ENCODE data around the gene DYNLT1. TPM values are rescaled to one million over a fixed set of nuclear protein-coding genes. Genes with fewer than 3 reads are reported as not detected.
"Not testable (repeated sequence)": the region's sequence is repeated elsewhere in the genome, so short reads cannot be mapped to it uniquely, and the experiment has no call there.

The DYNLT1 gene
- total and polyA plus RNA-seq, 5 donors, result 97.7 to 148 (median 110) TPM

DNA sequence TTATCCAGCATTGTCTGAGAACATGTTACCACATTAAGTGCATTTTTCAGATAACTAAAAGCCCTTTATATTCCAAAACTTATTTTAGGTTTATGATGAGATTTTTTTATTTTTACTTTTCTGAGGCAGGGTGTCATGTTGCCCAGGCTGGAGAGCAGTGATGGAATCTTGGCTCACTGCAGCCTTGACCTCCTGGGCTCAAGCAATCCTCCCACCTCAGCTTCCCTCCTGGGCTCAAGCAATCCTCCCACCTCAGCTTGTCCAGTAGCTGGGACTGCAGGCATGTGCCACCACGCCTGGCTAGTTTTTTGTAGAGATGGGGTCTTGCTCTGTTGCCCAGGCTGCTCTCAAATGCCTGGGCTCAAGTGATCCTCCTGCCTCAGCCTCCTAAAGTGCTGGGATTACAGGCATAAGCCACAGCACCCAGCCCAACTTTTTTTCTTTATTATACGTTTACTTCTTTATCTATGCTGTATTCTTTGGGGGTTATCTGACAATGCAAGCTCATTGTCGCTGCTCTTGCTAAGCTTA, 6.2 kb downstream of the DYNLT1 start:
- peaks cover 13% of the 10 kb centered on the region for H3K4me1 ChIP-seq (ENCODE audit: control insufficient read depth, insufficient read depth, low read length)

DNA sequence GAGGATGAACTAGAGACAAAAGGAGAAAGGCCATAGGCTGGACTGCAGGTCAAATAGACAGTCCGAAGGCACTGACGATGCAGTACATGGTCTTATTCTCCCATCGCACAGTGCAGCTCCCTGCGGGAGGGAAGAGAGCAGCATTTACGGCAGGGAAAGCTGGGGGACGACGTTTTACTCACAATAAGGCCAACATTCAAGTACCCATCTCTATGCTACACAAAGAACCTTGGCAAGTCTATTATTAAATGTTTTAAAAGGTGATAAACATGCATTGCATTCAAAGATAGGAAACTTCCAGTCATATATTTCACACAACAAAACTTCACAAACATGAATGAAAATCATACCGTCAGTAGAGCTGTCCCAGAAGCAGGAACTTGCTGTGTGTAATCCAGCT, 7.8 kb downstream of the DYNLT1 start:
- Histone ChIP-seq H3K4me1 (ENCODE audit: control insufficient read depth, insufficient read depth, low read length) (peaks cover 15% of the 10 kb centered on the region), H3K27me3 (ENCODE audit: control insufficient read depth, insufficient read depth) (no peaks in the 10 kb centered on the region), H3K9me3 (ENCODE audit: control insufficient read depth, low read length) (no peaks in the 10 kb centered on the region), H3K4me3 (ENCODE audit: low read length) (no peak overlapping the region), H3K27ac (ENCODE audit: low read length) (no peak overlapping the region)
- DNase-seq (no peak), ATAC-seq (no peak)
- intact Hi-C loops (cut with DNase I), result no loop called here
- WGBS, result 94% methylated on average over 8 of the region's 8 CpGs

More for the DNA sequence above, 6.2 kb downstream of the DYNLT1 start:
- DNase-seq (no peak), ATAC-seq (no peak)
- Histone ChIP-seq H3K9me3 (ENCODE audit: control insufficient read depth, low read length) (no peaks in the 10 kb centered on the region), H3K4me3 (ENCODE audit: low read length) (no peak overlapping the region), H3K27ac (ENCODE audit: low read length) (peak overlapping the region; percentile 64), H3K27me3 (ENCODE audit: control insufficient read depth, insufficient read depth) (no peaks in the 10 kb centered on the region)
- 50% methylated on average over 3 of the region's 3 CpGs for WGBS
- intact Hi-C loops (cut with DNase I), result no loop called here

DNA sequence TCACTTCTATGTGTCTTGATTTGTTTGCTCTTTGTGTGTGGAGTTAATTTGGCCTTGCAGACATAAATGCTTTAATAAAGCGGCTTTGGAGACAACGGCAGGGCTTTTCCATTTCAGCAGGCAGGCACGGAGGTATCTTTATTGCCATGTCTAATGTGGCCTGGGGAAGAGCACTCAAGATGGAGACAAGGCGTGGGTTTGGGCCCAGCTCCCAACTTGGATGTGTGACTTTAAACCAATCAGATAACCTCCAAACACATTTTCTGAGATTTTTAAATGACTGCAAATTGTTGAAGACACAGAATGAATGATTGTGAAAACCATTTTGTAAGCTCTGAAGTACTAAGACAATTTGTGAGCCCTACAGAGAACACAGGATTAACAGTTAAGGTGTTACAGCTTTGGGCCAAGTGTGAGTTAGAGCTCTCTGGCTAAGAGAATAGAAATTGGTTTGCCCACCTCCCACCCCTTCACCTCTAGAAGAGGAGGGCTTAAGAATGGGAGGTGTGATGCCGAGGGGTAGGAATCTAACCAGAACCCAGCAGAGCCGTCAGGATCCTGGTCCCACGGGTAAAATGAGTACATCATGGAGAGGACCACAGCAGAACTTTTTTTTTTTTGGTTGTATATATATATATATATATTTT, 9.0 kb downstream of the DYNLT1 start:
- H3K4me1 ChIP-seq (ENCODE audit: control insufficient read depth, insufficient read depth, low read length), result peaks cover 24% of the 10 kb centered on the region
- no peaks in the 10 kb centered on the region for H3K9me3 ChIP-seq (ENCODE audit: control insufficient read depth, low read length)
- H3K27me3 ChIP-seq (ENCODE audit: control insufficient read depth, insufficient read depth), result no peaks in the 10 kb centered on the region
- 86% methylated on average over 7 of the region's 7 CpGs for WGBS
- H3K27ac ChIP-seq (ENCODE audit: low read length), result no peak overlapping the region
- DNase-seq, result no peak
- no peak for ATAC-seq
- intact Hi-C loops (cut with DNase I), result no loop called here
- no peak overlapping the region for H3K4me3 ChIP-seq (ENCODE audit: low read length)

DNA sequence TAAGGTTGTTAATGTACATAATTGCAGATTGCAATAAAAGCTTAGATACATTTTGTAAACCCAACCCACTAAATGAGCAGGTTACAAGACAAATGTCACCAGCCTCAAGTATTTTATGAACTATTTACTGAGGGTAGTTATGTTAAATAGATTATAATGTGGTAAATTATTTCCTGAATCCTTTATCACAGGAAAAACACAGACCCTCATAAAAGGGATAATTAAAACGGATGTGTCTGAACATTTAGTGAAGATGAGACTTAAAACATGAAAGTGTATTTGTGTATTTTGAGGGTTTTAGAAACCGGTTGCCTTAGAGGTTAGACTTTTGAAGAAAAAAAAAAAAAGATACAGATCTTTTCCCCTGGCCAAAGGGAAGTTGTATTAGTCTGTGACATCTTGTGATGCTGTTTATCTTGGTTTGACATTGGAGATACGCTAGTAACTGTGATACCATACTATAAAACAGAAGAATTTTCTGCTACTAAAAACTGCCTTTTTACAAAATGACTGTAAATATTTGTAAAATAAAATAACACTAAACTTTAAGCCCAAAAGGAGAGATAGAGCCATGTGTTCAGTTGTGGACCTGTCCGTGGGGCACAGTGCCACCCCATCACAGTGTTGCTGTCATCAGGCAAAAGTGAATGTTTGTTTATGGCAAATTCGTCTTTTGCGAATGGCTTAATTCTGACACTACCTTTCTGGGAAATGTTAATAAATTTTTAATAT, 9.7 kb downstream of the DYNLT1 start:
- Histone ChIP-seq H3K9me3 (ENCODE audit: control insufficient read depth, low read length) (no peaks in the 10 kb centered on the region), H3K4me3 (ENCODE audit: low read length) (no peak overlapping the region), H3K27me3 (ENCODE audit: control insufficient read depth, insufficient read depth) (no peaks in the 10 kb centered on the region), H3K27ac (ENCODE audit: low read length) (no peak overlapping the region), H3K4me1 (ENCODE audit: control insufficient read depth, insufficient read depth, low read length) (peaks cover 21% of the 10 kb centered on the region)
- DNase-seq (no peak), ATAC-seq (no peak)
- intact Hi-C loops (cut with DNase I), result no loop called here
- 69% methylated on average over 6 of the region's 6 CpGs for WGBS

DNA sequence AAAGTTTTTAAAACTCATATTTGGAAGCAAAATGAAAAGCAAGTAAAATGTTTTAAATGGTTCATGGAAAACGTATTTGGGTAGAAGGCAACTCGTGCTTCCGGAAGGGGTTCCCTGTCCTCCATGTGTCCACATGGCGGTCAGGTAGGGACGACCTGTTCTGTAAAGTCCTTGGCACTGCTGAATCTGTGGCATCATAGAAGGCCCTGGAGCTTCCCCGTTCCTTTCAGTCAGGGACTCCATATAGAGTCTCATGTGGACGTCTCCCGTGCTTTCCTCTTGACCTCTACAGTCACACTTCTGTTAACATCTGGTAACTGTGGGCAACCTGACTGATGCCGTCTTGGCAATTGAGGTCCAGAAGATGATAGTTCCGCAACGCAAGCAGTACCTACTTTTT, 11.4 kb downstream of the DYNLT1 start:
- ATAC-seq (no peak), DNase-seq (no peak)
- no peaks in the 10 kb centered on the region for H3K9me3 ChIP-seq (ENCODE audit: control insufficient read depth, low read length)
- WGBS, result 91% methylated on average over 11 of the region's 11 CpGs
- H3K27me3 ChIP-seq (ENCODE audit: control insufficient read depth, insufficient read depth), result no peaks in the 10 kb centered on the region
- intact Hi-C loops (cut with DNase I), result no loop called here
- peak overlapping the region; percentile 23 for H3K27ac ChIP-seq (ENCODE audit: low read length)
- no peak overlapping the region for H3K4me3 ChIP-seq (ENCODE audit: low read length)
- H3K4me1 ChIP-seq (ENCODE audit: control insufficient read depth, insufficient read depth, low read length), result peaks cover 14% of the 10 kb centered on the region

DNA sequence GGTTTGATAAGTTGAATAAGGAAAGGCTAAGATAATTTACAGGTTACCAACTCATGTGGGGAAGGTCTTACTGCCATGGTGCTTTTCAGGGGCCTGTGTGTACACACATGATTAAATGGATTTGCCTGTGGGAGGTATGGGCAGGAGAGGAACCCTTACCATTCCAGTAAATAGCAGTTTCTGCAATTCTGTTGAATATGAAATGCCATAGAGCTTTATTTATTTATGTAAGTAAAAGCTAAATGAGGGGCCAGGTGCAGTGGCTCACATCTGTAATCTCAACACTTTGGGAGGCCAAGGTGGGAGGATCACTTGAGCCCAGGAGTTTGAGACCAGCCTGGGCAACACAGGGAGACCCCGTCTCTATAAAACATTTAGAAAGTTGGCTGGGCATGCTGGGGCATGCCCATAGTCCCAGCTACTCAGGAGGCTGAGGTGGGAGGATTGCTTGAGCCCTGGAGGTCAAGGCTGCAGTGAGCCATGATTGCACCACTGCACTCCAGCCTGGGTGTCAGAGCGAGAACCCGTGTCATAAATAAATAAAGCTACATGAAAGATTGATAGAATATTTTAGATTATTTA, 11.9 kb downstream of the DYNLT1 start:
- intact Hi-C loops (cut with DNase I); ATAC-seq; H3K4me3 ChIP-seq (ENCODE audit: low read length); H3K27me3 ChIP-seq (ENCODE audit: control insufficient read depth, insufficient read depth); H3K9me3 ChIP-seq (ENCODE audit: control insufficient read depth, low read length); DNase-seq: not testable (repeated sequence)
- WGBS, result 93% methylated on average over 3 of the region's 3 CpGs
- Histone ChIP-seq H3K27ac (ENCODE audit: low read length) (peak overlapping the region; percentile 93), H3K4me1 (ENCODE audit: control insufficient read depth, insufficient read depth, low read length) (peaks cover 14% of the 10 kb centered on the region)

DNA sequence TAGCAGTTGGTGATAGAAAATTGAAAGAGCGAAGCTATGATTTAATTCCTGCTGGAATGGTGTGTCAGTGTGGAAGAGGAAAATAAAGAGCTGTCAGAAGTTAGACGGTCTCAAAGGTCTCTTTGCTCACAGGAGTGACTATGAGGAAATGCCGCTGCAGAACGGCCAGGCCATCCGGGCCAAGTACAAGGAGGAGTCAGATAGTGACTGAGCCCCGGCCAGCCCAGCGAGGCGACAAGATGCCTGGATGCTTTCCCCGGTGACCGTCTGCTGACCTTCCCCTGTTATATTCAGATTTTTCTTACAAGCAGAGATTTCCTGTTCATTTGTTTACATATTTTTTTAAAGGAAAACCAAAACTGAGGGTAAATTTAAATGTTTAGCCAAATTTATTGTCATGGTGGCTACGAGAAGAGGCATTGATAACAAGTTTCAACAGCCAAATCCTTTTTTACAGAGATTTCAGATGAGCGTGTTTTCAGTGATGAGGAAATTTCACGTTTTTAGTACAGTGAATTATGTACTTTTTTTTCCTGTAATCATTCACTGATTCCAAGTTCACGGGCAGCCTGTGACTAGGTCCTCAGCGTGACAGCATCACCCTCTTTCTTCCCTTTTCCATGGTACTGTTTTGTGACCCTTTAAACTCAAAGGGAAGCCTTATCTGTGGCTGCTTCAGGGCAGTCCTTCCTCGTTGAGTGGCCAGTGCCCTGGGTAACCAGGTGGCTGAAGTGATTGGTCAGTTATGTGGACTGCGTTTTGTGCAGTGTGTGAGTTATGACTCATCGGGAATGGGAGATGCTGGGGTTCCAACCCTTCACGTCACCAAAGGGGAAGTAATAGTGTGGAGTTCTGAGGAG, 12.6 kb downstream of the DYNLT1 start:
- H3K27me3 ChIP-seq (ENCODE audit: control insufficient read depth, insufficient read depth), result no peaks in the 10 kb centered on the region
- peak overlapping the region; percentile 93 for H3K27ac ChIP-seq (ENCODE audit: low read length)
- 17% methylated on average over 19 of the region's 19 CpGs for WGBS
- H3K4me3 ChIP-seq (ENCODE audit: low read length), result no peak overlapping the region
- H3K4me1 ChIP-seq (ENCODE audit: control insufficient read depth, insufficient read depth, low read length), result peaks cover 14% of the 10 kb centered on the region
- ATAC-seq, result peak; percentile 92 to 93
- DNase-seq, result peak; percentile 90 to 95 (median 93)
- intact Hi-C loops (cut with DNase I), result no loop called here
- no peaks in the 10 kb centered on the region for H3K9me3 ChIP-seq (ENCODE audit: control insufficient read depth, low read length)

DNA sequence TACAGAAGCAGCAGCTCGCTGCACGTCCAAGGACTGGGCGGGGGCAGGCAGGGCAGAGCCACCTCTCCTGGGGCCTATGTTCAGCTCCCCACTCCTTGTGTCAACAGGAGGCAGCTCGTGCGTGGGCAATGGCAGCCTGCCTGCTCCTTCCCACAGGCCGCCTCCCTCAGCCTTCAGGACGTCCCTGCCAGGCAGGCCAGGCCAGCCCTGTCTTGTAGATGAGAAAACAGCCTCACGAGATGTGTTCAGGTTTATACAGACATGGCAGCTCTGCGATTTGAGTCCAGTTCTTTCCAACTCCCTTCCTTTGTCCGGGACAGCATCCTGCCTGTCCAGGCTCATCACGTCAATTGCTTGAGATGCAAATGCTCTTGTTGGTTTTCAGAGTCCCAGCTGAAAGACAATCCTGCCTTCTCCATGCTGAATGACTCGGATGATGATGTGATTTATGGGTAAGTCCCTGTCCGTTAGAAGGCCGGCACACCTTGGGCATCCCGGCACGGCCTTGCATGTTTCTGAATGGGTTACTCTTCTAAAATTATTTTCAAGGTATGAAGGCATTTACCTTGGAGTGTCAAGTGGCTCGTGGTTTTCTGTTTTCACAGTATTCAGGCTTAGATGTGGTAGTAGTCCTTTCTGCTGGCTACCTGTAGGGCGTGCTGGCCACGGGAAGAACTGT, 13.5 kb downstream of the DYNLT1 start:
- no peaks in the 10 kb centered on the region for H3K27me3 ChIP-seq (ENCODE audit: control insufficient read depth, insufficient read depth)
- H3K4me1 ChIP-seq (ENCODE audit: control insufficient read depth, insufficient read depth, low read length), result peaks cover 16% of the 10 kb centered on the region
- ATAC-seq (peak; percentile 70 to 71), DNase-seq (peak; percentile 87 to 95 (median 93))
- WGBS, result 40% methylated on average over 19 of the region's 19 CpGs
- peak overlapping the region; percentile 90 for H3K27ac ChIP-seq (ENCODE audit: low read length)
- intact Hi-C loops (cut with DNase I), result no loop called here
- H3K9me3 ChIP-seq (ENCODE audit: control insufficient read depth, low read length), result no peaks in the 10 kb centered on the region
- H3K4me3 ChIP-seq (ENCODE audit: low read length), result no peak overlapping the region

DNA sequence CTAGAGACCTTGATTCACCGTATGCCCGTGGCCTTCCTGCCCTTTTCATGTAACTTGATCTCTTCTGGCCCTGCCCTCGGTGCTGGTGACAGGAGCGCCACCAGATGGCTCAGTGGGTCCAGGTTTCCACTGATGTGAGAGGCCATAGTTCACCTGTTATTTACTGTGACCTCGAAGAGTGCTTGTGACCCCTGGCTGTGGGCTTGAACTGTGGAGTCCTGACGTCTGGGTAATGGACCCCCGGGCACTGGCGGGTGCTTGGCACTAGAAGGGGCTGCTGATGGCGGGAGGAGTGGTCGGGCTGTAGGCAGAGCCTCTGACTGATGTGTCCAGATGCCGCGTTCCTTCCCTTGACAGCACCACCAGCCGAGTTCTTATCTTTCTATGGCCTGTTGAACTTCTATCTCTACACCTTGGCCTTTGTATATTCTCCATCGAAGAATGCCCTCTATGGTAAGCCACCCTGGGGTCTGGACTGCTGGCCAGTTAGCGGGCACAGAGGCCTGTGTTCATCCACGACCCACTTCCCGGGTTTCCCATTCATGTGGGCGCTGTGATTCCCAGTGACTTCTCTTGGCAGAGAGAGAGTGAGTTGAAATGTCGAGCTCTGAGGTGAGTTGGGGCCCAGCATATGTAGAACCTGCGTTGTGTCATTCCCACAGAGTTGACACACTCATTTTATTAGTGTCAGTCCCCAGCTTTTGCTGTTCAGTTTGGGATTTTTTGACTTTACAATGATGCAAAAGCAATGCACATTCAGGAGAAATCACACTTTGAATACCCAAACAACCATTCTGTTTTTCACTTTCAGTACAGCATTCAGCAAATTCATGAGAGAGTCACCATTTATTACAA, 14.9 kb downstream of the DYNLT1 start:
- H3K4me3 ChIP-seq (ENCODE audit: low read length), result no peak overlapping the region
- peak overlapping the region; percentile 14 for H3K27ac ChIP-seq (ENCODE audit: low read length)
- peaks cover 16% of the 10 kb centered on the region for H3K4me1 ChIP-seq (ENCODE audit: control insufficient read depth, insufficient read depth, low read length)
- H3K9me3 ChIP-seq (ENCODE audit: control insufficient read depth, low read length), result no peaks in the 10 kb centered on the region
- intact Hi-C loops (cut with DNase I), result no loop called here
- DNase-seq (peak in 2 of 3 donors; percentile 65 to 71), ATAC-seq (no peak)
- WGBS, result 79% methylated on average over 20 of the region's 20 CpGs
- no peaks in the 10 kb centered on the region for H3K27me3 ChIP-seq (ENCODE audit: control insufficient read depth, insufficient read depth)

Data from right cardiac atrium (tissue), 5 donors.